Measurements from ENCODE around the gene TLK1. TPM values are rescaled to one million over a fixed set of nuclear protein-coding genes. Genes with fewer than 3 reads are reported as not detected.

Gene TLK1
- polyA plus RNA-seq, 1 donor from 2014 or later: 33.1 TPM

DNA sequence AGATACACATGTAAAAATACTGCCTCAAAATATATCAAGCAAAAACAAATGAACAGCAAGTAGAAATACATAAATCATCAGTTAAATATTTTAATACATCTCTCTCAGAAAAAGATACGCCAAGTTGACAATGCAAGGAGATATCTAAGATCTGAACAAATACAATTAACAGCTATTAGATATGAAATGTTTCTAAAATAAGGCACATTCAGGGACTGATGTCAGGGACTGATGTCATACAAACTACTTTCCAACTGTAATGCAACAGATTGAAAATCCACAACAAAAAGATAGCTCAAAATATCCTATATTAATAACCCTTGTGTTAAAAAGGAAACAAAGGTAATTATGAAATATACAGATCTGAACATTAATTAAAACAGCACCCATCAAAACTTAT is 51.7 kb downstream of the TLK1 start:
- TF ChIP-seq SMC3 (conservative IDR thresholded peaks at IDR 0.05; ENCODE audit: poor library complexity) (no peak), EP300 (conservative IDR thresholded peaks at IDR 0.05; ENCODE audit: poor library complexity, severe bottlenecking) (no peak), RAD21 (conservative IDR thresholded peaks at IDR 0.05) (no peak), POLR2AphosphoS5 (IDR thresholded peaks at IDR 0.05) (no peak), MXI1 (conservative IDR thresholded peaks at IDR 0.05; ENCODE audit: poor library complexity, severe bottlenecking) (no peak)
- TF ChIP-seq, protein P1, sequence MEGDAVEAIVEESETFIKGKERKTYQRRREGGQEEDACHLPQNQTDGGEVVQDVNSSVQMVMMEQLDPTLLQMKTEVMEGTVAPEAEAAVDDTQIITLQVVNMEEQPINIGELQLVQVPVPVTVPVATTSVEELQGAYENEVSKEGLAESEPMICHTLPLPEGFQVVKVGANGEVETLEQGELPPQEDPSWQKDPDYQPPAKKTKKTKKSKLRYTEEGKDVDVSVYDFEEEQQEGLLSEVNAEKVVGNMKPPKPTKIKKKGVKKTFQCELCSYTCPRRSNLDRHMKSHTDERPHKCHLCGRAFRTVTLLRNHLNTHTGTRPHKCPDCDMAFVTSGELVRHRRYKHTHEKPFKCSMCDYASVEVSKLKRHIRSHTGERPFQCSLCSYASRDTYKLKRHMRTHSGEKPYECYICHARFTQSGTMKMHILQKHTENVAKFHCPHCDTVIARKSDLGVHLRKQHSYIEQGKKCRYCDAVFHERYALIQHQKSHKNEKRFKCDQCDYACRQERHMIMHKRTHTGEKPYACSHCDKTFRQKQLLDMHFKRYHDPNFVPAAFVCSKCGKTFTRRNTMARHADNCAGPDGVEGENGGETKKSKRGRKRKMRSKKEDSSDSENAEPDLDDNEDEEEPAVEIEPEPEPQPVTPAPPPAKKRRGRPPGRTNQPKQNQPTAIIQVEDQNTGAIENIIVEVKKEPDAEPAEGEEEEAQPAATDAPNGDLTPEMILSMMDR (IDR thresholded peaks at IDR 0.05; ENCODE audit: poor library complexity, severe bottlenecking): no peak
- TF ChIP-seq, protein P2, sequence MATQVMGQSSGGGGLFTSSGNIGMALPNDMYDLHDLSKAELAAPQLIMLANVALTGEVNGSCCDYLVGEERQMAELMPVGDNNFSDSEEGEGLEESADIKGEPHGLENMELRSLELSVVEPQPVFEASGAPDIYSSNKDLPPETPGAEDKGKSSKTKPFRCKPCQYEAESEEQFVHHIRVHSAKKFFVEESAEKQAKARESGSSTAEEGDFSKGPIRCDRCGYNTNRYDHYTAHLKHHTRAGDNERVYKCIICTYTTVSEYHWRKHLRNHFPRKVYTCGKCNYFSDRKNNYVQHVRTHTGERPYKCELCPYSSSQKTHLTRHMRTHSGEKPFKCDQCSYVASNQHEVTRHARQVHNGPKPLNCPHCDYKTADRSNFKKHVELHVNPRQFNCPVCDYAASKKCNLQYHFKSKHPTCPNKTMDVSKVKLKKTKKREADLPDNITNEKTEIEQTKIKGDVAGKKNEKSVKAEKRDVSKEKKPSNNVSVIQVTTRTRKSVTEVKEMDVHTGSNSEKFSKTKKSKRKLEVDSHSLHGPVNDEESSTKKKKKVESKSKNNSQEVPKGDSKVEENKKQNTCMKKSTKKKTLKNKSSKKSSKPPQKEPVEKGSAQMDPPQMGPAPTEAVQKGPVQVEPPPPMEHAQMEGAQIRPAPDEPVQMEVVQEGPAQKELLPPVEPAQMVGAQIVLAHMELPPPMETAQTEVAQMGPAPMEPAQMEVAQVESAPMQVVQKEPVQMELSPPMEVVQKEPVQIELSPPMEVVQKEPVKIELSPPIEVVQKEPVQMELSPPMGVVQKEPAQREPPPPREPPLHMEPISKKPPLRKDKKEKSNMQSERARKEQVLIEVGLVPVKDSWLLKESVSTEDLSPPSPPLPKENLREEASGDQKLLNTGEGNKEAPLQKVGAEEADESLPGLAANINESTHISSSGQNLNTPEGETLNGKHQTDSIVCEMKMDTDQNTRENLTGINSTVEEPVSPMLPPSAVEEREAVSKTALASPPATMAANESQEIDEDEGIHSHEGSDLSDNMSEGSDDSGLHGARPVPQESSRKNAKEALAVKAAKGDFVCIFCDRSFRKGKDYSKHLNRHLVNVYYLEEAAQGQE (IDR thresholded peaks at IDR 0.05; ENCODE audit: borderline replicate concordance): no peak
- H2AFZ ChIP-seq (ENCODE audit: low read depth, low read length): no peak overlapping the region
- no peak overlapping the region for H3K9ac ChIP-seq (ENCODE audit: low read length)
- no peaks in the 10 kb centered on the region for H3K9me2 ChIP-seq (ENCODE audit: insufficient read depth, low read length)
- no peak overlapping the region for H3K4me3 ChIP-seq (ENCODE audit: low read length)
- no peaks in the 10 kb centered on the region for H3K9me3 ChIP-seq (ENCODE audit: low read length)
- no peak overlapping the region for H3K27ac ChIP-seq (ENCODE audit: low read length)
- no peaks in the 10 kb centered on the region for H3K27me3 ChIP-seq (ENCODE audit: insufficient read depth, low read depth, low read length)
- no peaks in the 10 kb centered on the region for H4K20me1 ChIP-seq (ENCODE audit: insufficient read depth)
- no peaks in the 10 kb centered on the region for H3K36me3 ChIP-seq (ENCODE audit: insufficient read depth, low read length)
- peaks cover 17% of the 10 kb centered on the region for H3K79me2 ChIP-seq (replicated peaks; ENCODE audit: insufficient read depth, low read length)
- H3K4me2 ChIP-seq (ENCODE audit: low read length): no peak overlapping the region
- H3F3A ChIP-seq (ENCODE audit: insufficient read depth, low read length, poor library complexity, severe bottlenecking): no peaks in the 10 kb centered on the region

DNA sequence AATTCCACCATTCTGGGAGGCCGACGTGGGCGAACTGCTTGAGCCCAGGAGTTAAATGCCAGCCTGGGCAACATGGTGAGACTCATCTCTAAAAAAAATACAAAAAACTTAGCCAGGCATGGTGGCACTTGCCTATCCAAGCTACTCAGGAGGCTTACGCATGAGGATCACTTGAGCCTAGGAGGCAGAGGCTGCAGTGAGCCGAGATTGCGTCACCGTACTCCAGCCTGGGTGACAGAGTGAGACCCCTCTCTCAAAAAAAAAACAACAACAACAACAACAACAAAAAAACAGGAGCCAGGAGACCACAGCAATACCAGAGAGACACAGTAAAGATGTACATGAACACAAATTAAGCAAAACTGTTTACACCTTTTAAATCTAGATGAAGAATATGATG is 52.9 kb downstream of the TLK1 start:
- Histone ChIP-seq H3F3A (ENCODE audit: insufficient read depth, low read length, poor library complexity, severe bottlenecking) (no peaks in the 10 kb centered on the region), H2AFZ (ENCODE audit: low read depth, low read length) (no peak overlapping the region), H3K4me3 (ENCODE audit: low read length) (no peak overlapping the region), H3K9ac (ENCODE audit: low read length) (no peak overlapping the region), H3K79me2 (replicated peaks; ENCODE audit: insufficient read depth, low read length) (peaks cover 20% of the 10 kb centered on the region), H3K27ac (ENCODE audit: low read length) (no peak overlapping the region), H3K36me3 (ENCODE audit: insufficient read depth, low read length) (no peaks in the 10 kb centered on the region), H3K9me3 (ENCODE audit: low read length) (no peaks in the 10 kb centered on the region), H4K20me1 (ENCODE audit: insufficient read depth) (no peaks in the 10 kb centered on the region), H3K9me2 (ENCODE audit: insufficient read depth, low read length) (no peaks in the 10 kb centered on the region), H3K27me3 (ENCODE audit: insufficient read depth, low read depth, low read length) (no peaks in the 10 kb centered on the region), H3K4me2 (ENCODE audit: low read length) (no peak overlapping the region)
- TF ChIP-seq, protein P1 (IDR thresholded peaks at IDR 0.05; ENCODE audit: poor library complexity, severe bottlenecking): no peak
- TF ChIP-seq POLR2AphosphoS5 (IDR thresholded peaks at IDR 0.05) (no peak), EZH2 (IDR thresholded peaks at IDR 0.05; ENCODE audit: borderline replicate concordance, insufficient read depth, low read length, poor library complexity, severe bottlenecking) (no peak), TAF1 (IDR thresholded peaks at IDR 0.05; ENCODE audit: low read depth) (no peak), SMC3 (conservative IDR thresholded peaks at IDR 0.05; ENCODE audit: poor library complexity) (no peak), RAD21 (conservative IDR thresholded peaks at IDR 0.05) (no peak), EP300 (conservative IDR thresholded peaks at IDR 0.05; ENCODE audit: poor library complexity, severe bottlenecking) (no peak), MXI1 (conservative IDR thresholded peaks at IDR 0.05; ENCODE audit: poor library complexity, severe bottlenecking) (no peak)
- TF ChIP-seq, protein P2 (IDR thresholded peaks at IDR 0.05; ENCODE audit: borderline replicate concordance): no peak

Measured in neural cell (in vitro differentiated cells).